KBM-7 (cell line): Measurements from ENCODE around the gene CELF2.
A peak's percentile ranks its signal among the peaks of the same experiment; 100 is the strongest.

Source experiments
- DNase-seq: peaks from one replicate; pipeline ENCODE4 v3.0.0-alpha.2; 2015
- in situ Hi-C: fragments of 300-500 bp; cut with MboI; formaldehyde crosslinking; loops from 2 replicates; pipeline ENCODE4 v1.14.3; 2020; ENCODE audit warnings: low sequenced_read_pairs, low pct_unique_long_range_greater_than_20kb, mixed read lengths

Gene CELF2

GRCh38 chr10:11245981-11246590, 228.4 kb downstream of the CELF2 start:
- in situ Hi-C loops: no loop called here
- DNase-seq: no peak

DNA sequence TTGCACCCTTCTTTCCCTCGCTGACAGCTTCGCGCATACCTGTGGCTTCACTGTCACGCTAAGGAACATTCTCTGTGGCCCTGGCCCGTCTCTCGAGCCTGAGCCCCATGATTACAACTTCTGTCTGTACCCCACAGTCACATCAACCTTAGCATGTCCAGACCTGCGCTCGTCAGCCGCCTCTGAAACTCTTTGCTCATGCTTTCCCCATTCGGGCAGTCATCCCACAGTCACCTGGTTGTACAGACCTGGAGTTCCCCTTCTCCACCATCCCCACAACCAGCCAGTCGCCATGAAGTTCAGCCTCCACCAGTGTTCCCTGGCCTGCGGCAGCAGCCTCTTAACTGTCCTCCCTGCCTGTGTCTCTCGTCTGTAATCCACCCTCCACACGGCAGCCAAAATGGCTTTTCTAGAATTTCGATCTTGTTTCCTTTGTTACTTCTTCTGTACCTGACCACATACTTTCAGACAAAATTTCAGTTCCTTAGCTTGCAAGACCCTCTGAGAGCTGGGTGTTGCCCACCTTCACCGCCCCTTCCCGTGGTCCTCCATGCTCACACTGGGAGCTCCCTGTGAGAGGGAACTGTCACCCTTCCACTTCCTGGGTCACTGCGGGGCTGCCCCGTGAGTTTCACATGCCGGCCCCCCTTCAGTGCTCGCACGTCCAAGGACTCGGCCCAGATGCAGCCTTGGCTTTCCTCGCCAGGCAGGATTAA, 229.2 kb downstream of the CELF2 start:
- in situ Hi-C loops: no loop called here
- no peak for DNase-seq

- no peak for DNase-seq
- in situ Hi-C loops: no loop called here
Measured at GRCh38 chr10:11249152-11249807, 231.6 kb downstream of the CELF2 start.

- no peak for DNase-seq
- in situ Hi-C loops: no loop called here
Measured at GRCh38 chr10:11249808-11250195, 232.1 kb downstream of the CELF2 start.

GRCh38 chr10:11250304-11250703, 232.6 kb downstream of the CELF2 start:
- DNase-seq: no peak
- in situ Hi-C loops: no loop called here

DNA sequence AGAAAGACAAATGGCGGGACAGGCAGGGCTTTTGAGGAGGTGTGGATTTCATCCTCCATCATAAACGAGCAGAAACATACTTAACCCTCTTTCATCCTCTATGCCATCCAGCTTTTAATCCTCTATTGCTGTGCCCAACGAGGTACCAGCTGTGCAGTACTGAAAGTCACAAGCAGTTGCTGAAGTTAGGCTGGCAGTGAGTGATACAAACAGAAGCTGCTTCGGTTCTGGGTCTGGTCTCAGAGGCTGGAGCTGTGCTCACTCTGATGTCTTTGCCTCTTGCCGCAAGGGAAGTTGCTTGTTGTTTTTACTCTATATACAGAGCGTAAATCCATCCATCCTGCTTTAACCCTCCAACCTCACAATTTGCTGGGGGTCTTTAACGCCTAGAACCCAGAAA, 235.2 kb downstream of the CELF2 start:
- DNase-seq: no peak
- in situ Hi-C loops: no loop called here

- in situ Hi-C loops: no loop called here
- DNase-seq: no peak
Measured at GRCh38 chr10:11253385-11254002, 235.8 kb downstream of the CELF2 start.

DNA sequence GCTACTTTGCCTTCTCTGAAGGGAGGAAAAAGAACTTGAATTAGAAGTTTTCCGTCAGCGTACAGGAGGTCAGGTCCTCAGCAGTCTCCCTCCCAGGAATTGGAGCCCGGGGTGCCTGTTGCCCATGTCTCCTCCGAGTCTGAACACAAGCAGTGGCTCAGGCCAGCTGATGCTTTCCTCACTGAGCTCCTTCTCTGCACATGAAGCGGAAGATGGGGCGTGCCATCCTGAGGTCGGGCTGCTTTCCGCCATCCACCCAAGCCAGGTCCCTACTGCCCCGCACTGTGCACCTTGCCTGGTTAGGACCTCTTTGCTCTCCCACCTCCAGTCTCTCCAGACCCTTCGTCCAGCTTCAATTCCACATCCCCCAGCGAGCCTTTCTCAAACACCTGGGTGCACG, 237.5 kb downstream of the CELF2 start:
- DNase-seq: no peak

DNA sequence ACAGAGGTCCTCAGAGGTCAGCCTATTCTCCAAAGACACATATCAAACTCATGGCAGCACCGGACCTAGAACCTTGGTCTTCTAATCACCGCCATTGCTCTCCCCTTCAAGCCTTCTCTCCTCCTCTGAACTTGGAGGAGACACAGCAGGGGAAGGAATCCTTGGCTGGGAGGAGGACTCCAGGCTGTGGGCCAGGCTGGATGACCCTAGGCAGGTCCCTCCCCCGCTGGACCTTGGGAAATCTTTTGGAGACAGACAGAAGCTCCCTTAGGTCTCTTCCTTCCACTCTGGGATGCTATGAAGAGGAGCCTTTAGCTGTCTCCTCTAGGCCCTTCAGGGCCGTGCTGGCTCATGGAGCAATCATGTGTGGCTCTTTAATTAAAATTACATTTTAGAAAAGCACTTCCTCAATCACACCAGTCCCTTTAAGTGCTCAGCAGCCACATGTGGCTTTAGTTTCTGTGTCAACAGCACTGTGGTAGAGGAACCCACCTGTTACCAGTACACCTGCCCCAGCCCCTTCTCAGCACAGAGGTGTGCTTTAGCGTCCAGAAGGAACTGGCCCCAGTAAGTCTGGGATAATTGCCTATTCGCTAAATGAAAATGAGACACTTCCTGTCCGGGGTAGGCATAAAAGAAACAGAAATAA, 238.2 kb downstream of the CELF2 start:
- in situ Hi-C loops: no loop called here
- DNase-seq: peak; percentile 35

More for the DNA sequence above, 237.5 kb downstream of the CELF2 start:
- in situ Hi-C loops: no loop called here

GRCh38 chr10:11256896-11257295, 239.2 kb downstream of the CELF2 start:
- no peak for DNase-seq
- in situ Hi-C loops: no loop called here

GRCh38 chr10:11257440-11258090, 239.9 kb downstream of the CELF2 start:
- in situ Hi-C loops: no loop called here
- DNase-seq: no peak

DNA sequence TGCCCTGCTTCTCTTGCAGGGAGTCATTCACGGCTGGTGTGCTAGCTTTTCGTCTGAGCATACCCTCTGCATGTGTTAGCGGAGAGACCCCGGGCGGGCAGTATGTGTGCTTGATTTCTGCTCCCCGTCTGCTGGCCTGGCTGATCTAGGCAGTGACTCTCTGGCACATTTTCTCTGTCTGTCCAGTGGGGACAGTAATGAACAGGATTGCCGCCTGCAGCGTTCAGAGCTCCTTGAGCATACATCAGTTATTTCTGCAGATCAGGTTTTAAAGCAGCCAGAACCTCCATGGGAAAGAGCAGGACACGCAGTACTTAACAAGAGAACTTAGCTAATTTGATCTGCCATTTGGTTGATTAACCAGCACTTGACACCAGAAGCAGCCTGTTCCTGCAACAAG, 242.5 kb downstream of the CELF2 start:
- in situ Hi-C loops: no loop called here

DNA sequence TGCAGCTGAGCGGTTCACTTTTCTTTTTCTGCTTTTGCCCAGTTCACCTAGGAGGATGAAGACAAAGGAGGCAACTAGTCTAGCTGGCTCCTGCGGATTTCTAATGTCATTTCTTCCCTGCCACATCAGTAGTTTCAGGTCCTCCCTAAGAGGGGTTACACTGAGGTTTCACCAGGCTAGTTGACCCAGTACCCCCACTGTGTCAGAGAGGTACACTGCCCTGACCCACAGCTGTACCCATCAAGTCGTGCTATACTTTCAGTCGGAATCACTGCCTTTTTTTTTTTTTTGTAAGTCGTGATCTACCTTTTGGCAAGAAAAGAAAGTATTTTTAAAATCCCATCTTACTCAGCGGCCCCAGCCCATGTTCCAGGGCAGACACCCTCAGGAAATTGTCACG, 243.5 kb downstream of the CELF2 start:
- no peak for DNase-seq
- in situ Hi-C loops: no loop called here

More for the DNA sequence above, 242.5 kb downstream of the CELF2 start:
- DNase-seq: no peak

DNA sequence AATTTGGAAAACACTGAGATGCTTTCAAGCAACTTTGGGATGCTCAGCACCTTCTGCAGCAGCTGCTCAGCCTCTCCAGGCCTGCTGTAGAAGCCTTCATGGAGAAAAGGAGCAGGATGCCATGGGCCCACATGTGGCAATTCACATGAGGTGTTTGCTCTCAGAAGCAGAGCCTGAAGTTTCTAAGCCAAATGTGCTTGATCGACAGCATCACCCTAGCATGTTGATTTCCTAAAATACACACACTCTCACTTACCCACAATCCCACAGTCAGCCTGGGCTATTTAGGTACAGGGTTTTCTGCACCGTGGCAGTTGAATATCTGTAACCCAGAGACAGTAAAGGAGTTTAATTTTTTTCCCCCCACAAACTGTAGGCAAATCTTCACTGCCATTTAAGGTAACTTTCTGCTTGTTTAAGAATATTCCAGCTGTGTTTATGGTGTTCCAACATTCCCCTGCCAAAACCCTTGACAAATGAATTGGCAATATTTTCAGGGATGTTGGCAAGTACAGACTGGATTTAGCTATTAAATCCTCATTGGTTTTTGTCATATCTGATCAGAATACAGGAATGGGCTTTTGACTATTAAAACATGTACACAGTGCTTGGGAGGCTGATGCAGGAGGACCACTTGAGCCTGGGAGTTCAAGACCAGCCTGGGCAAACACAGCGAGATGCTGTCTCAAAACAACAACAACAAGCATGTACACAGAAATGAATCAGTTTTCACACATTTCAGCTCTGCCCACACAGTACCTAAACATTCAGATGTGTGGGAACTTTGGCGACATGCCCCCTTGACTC, 244.2 kb downstream of the CELF2 start:
- no peak for DNase-seq
- in situ Hi-C loops: no loop called here

DNA sequence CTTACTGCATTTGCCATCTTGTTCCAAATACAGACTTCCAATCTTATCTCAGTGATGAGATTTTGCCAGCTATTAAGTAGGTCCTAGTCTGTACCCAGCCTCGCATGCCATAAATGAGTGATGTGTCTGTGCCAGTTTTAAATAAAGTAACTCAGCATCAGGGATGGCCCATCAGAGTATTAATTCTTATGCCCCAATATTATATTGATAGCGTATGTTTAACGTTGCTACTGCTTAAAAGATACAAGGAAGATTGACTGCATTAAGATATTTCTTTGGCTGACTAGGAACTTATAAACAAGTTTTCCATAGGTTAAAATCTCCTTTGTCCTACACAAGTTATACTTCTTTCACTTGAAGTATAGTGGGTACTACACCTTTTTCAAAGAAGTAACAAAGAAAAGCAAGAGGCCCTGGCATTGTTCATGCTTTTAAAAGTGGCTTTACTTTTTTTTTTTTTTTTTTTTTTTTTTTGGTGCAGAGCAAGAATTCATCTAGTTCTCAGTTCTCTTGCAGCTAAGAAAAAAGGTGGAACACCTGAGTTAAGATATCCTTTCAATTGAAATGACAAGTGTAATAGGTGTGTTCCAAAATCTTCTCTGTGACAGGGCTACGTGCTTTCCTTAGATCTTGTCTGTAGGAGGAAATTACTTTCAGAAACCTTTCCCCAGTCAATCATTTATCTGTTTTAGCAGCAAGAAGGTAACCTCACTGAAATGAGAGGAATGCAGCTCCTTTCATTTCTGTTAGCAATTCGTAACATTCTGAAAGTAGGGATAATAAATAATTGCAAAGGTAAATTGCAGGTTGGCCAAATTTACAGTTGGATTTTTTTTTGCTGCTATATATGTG, 245.0 kb downstream of the CELF2 start:
- in situ Hi-C loops: no loop called here
- no peak for DNase-seq

GRCh38 chr10:11263767-11264166, 246.1 kb downstream of the CELF2 start:
- no peak for DNase-seq
- in situ Hi-C loops: no loop called here

- DNase-seq: no peak
- in situ Hi-C loops: no loop called here
Measured at GRCh38 chr10:11264296-11265048, 246.8 kb downstream of the CELF2 start.
